GM12878 (cell line): ENCODE measurements around the gene TP73. TPM values are rescaled to one million over a fixed set of nuclear protein-coding genes. Genes with fewer than 3 reads are reported as not detected.

ENCODE experiments used
- ATAC-seq: fragments of 200-7000 bp; cut with Tn5 transposase; 3 replicates; pipeline ENCODE4 v1.9.1; 2020; ENCODE audit warnings: mild to moderate bottlenecking, moderate library complexity
- BruUV-seq: library from RNA; stranded (reverse); fragments of 400-500 nt; replicated peaks from 2 replicates; lab custom pipeline; 2021; lab: Mats Ljungman, UMichigan
- CTCF ChIA-PET: fragments of 300-600 bp; sonication (Branson Sonifier 250); formaldehyde crosslinking; extraction: SDS; loops from one replicate; lab custom pipeline; 2021; ENCODE audit warnings: inconsistent platforms; lab: Yijun Ruan, JAX
- POLR2A ChIA-PET: fragments of 350-600 bp; formaldehyde crosslinking; extraction: SDS; loops from one replicate; lab custom pipeline; 2021; ENCODE audit warnings: inconsistent platforms; lab: Charles Lee
- RAD21 ChIA-PET: fragments of 300-600 bp; sonication (Branson Sonifier 250); formaldehyde crosslinking; loops from one replicate; lab custom pipeline; 2023; ENCODE audit warnings: antibody characterized with exemption; ENCODE audit not compliant: unreplicated experiment; lab: Charles Lee
- SMC1A ChIA-PET: fragments of 300-600 bp; sonication (Branson Sonifier 250); formaldehyde crosslinking; loops from one replicate; lab custom pipeline; 2023; ENCODE audit not compliant: unreplicated experiment, uncharacterized antibody; lab: Charles Lee
- DNase-seq: peaks from one replicate; pipeline ENCODE4 v3.0.0-alpha.2; 2011; ENCODE audit warnings: low read depth, low spot score
- FAIRE-seq: peaks from 3 replicates; lab custom pipeline; 2011; peaks lifted over from hg19 to GRCh38; lab: Jason Lieb, UNC
- H2AFZ ChIP-seq: 2 replicates; pipeline ENCODE4 v1.6.0; 2011; ENCODE audit warnings: low read depth, low read length, control low read depth; ENCODE audit not compliant: control insufficient read depth
- H3K27ac ChIP-seq: 2 replicates; pipeline ENCODE4 v1.5.1; 2011; ENCODE audit warnings: control low read depth; ENCODE audit not compliant: control insufficient read depth, insufficient read depth
- H3K27me3 ChIP-seq, 2 experiments: replicated peaks in 1 of 2; 2 replicates each; pipeline versions ENCODE4 v1.6.0 to v1.6.1; 2011; ENCODE audit warnings: low read length in 1 of 2; ENCODE audit not compliant: control insufficient read depth in 2 of 2, insufficient read depth in 2 of 2
- H3K36me3 ChIP-seq, 2 experiments: 2 replicates each; pipeline ENCODE4 v1.5.1; 2011; ENCODE audit warnings: low read length in 1 of 2; ENCODE audit not compliant: control insufficient read depth in 2 of 2, insufficient read depth in 2 of 2
- H3K4me1 ChIP-seq: 2 replicates; pipeline ENCODE4 v1.6.1; 2011; ENCODE audit warnings: mild to moderate bottlenecking, low read length, moderate library complexity, mixed read lengths; ENCODE audit not compliant: control insufficient read depth, insufficient read depth
- H3K4me2 ChIP-seq: 2 replicates; pipeline ENCODE4 v1.6.0; 2011; ENCODE audit warnings: control low read depth; ENCODE audit not compliant: control insufficient read depth, insufficient read depth
- H3K4me3 ChIP-seq: fragments of 200-600 bp; sonication (generic); 2 replicates; pipeline ENCODE4 v1.5.1; 2016
- H3K79me2 ChIP-seq: 2 replicates; pipeline ENCODE4 v1.6.0; 2011; ENCODE audit warnings: low read length; ENCODE audit not compliant: control insufficient read depth, insufficient read depth
- H3K9ac ChIP-seq: 2 replicates; pipeline ENCODE4 v1.8.0; 2011; ENCODE audit warnings: low read length, control low read depth, mixed read lengths; ENCODE audit not compliant: control insufficient read depth, insufficient read depth
- H3K9me3 ChIP-seq: replicated peaks from 3 replicates; pipeline ENCODE4 v1.5.1; 2011; ENCODE audit warnings: mild to moderate bottlenecking, low read length; ENCODE audit not compliant: control insufficient read depth, insufficient read depth
- H4K20me1 ChIP-seq: 2 replicates; pipeline ENCODE4 v1.6.0; 2011; ENCODE audit not compliant: control insufficient read depth, insufficient read depth
- CBX3 ChIP-seq: fragments of 200-600 bp; sonication (generic); IDR thresholded peaks from 2 replicates; pipeline ENCODE4 v1.6.1; 2016; ENCODE audit warnings: low read depth, borderline replicate concordance
- EGR1 ChIP-seq, 2 experiments: IDR thresholded peaks; 1 replicate in 1 of 2; 2 replicates in 1 of 2; pipeline ENCODE4 v1.6.1; 2011 to 2012; ENCODE audit warnings: low read depth in 2 of 2, low read length in 2 of 2, borderline replicate concordance in 1 of 2, mild to moderate bottlenecking in 1 of 2, moderate library complexity in 1 of 2
- MTA2 ChIP-seq: fragments of 450-650 bp; IDR thresholded peaks from 2 replicates; pipeline ENCODE4 v1.6.1; 2016; ENCODE audit warnings: low read depth, mild to moderate bottlenecking, moderate library complexity
- POLR2AphosphoS5 ChIP-seq: IDR thresholded peaks from 2 replicates; pipeline ENCODE4 v1.6.1; 2011; ENCODE audit warnings: mild to moderate bottlenecking, low read length, inconsistent platforms
- RAD51 ChIP-seq: fragments of 450-650 bp; IDR thresholded peaks from 2 replicates; pipeline ENCODE4 v1.6.1; 2016; ENCODE audit warnings: moderate library complexity, mild to moderate bottlenecking, inconsistent platforms
- RELA ChIP-seq: fragments of 450-650 bp; IDR thresholded peaks from 2 replicates; pipeline ENCODE4 v1.8.0; 2014; ENCODE audit warnings: borderline replicate concordance; ENCODE audit not compliant: partially characterized antibody
- SMAD1 ChIP-seq: fragments of 450-650 bp; IDR thresholded peaks from 2 replicates; pipeline ENCODE4 v1.6.1; 2018; ENCODE audit warnings: mild to moderate bottlenecking, low read depth; ENCODE audit not compliant: partially characterized antibody
- YBX1 ChIP-seq: fragments of 450-650 bp; IDR thresholded peaks from 2 replicates; pipeline ENCODE4 v1.6.1; 2016; ENCODE audit warnings: antibody characterized with exemption
- WGBS: methylation state at CpG from one replicate; pipeline ENCODE4 v1.1.6; 2016; ENCODE audit warnings: low lambda C conversion rate; ENCODE audit not compliant: insufficient replicate concordance, insufficient coverage; ENCODE audit errors: missing lambda C conversion rate; 5-methylcytosine and 5-hydroxymethylcytosine counted together
- in situ Hi-C: fragments of 300-500 bp; cut with MboI; formaldehyde crosslinking; loops from 9 replicates; pipeline ENCODE4 v1.14.3; 2018; ENCODE audit warnings: mixed read lengths
- intact Hi-C: fragments of 100-400 bp; cut with micrococcal nuclease; formaldehyde crosslinking; loops from one replicate; pipeline ENCODE4 v1.14.2; 2022; ENCODE audit not compliant: unreplicated experiment
- polyA plus RNA-seq, 11 experiments: library from polyadenylated mRNA; depleted of rRNA in 4 of 11; unstranded in 6 of 11; stranded (reverse) in 5 of 11; fragments of >200 nt; fragmentation: Nextera tagmentation in 4 of 11; fragmentation: Illumina TruSeq in 1 of 11; extraction: Ambion mirVana in 4 of 11; extraction: Trizol in 1 of 11; gene quantifications; 1 replicate in 1 of 11; 2 replicates in 10 of 11; pipeline versions ENCODE4 v1.2.1 to v1.2.3, GENCODE V29; 2011 to 2016; ENCODE audit warnings: inconsistent platforms in 2 of 11, missing spikeins in 2 of 11, low read depth in 1 of 11
- total RNA-seq, 4 experiments: library from RNA; depleted of rRNA in 3 of 4; stranded (reverse); fragments of >200 nt in 3 of 4; fragmentation: Illumina TruSeq in 1 of 4; extraction: Trizol in 1 of 4; gene quantifications; 2 replicates each; pipeline versions ENCODE4 v1.2.1 to v1.2.3, GENCODE V29; 2013 to 2021
- TF ChIP-seq, protein P1 (sequence below): fragments of 450-650 bp; IDR thresholded peaks from 2 replicates; pipeline ENCODE4 v1.6.1; 2016; ENCODE audit warnings: mild to moderate bottlenecking
- TF ChIP-seq, protein P2 (sequence below): fragments of 450-650 bp; IDR thresholded peaks from 2 replicates; pipeline ENCODE4 v1.6.1; 2017; ENCODE audit warnings: antibody characterized with exemption, mild to moderate bottlenecking, moderate library complexity

The TP73 gene
- total and polyA plus RNA-seq, 10 of the 15 experiments (the other 5 are each of a cell fraction or from before 2014, with no cell fraction given), result 0.08 to 54.2 (median 14.9) TPM

DNA sequence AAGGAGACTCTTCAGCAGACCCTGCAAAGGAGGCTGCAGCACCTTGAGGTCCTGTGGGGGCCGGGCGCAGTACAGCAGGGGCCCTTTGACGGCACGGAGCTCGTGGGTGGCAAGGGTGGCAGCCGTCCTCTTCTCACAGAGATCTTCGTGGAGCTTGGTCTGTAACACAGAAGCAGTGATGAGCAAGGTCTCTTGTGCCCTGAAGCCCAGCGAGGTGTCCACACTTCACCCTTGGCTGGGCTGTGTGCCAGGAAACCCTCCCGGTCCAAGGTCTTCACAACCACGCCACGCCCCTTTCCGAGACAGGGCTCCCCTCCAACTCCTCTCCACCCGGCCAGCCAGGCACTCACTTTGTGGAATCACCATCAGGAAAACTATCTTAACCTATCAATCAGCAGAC lies 132.7 kb downstream of the TP73 start:
- 97% methylated on average over 13 of the region's 13 CpGs for WGBS
- Histone ChIP-seq H3K4me2 (no peak overlapping the region), H3K27ac (no peak overlapping the region), H3K9ac (no peak overlapping the region), H4K20me1 (no peaks in the 10 kb centered on the region), H3K4me1 (peaks cover 14% of the 10 kb centered on the region), H3K79me2 (peaks cover 3% of the 10 kb centered on the region), H3K4me3 (no peak overlapping the region), H3K9me3 (no peaks in the 10 kb centered on the region), H3K27me3 (no peaks in the 10 kb centered on the region), H3K36me3 (peaks cover 21 to 27% of the 10 kb centered on the region in 2 experiments), H2AFZ (no peak overlapping the region)
- in situ Hi-C loops, result no loop called here
- DNase-seq (no peak), ATAC-seq (no peak), FAIRE-seq (peak; percentile 23)
- POLR2A ChIA-PET, result no interaction called here
- intact Hi-C loops, result no loop called here
- RAD21 ChIA-PET, result no interaction called here
- TF ChIP-seq, protein P1, sequence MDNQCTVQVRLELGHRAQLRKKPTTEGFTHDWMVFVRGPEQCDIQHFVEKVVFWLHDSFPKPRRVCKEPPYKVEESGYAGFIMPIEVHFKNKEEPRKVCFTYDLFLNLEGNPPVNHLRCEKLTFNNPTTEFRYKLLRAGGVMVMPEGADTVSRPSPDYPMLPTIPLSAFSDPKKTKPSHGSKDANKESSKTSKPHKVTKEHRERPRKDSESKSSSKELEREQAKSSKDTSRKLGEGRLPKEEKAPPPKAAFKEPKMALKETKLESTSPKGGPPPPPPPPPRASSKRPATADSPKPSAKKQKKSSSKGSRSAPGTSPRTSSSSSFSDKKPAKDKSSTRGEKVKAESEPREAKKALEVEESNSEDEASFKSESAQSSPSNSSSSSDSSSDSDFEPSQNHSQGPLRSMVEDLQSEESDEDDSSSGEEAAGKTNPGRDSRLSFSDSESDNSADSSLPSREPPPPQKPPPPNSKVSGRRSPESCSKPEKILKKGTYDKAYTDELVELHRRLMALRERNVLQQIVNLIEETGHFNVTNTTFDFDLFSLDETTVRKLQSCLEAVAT, result no peak
- TF ChIP-seq POLR2AphosphoS5, result no peak
- TF ChIP-seq, protein P2, sequence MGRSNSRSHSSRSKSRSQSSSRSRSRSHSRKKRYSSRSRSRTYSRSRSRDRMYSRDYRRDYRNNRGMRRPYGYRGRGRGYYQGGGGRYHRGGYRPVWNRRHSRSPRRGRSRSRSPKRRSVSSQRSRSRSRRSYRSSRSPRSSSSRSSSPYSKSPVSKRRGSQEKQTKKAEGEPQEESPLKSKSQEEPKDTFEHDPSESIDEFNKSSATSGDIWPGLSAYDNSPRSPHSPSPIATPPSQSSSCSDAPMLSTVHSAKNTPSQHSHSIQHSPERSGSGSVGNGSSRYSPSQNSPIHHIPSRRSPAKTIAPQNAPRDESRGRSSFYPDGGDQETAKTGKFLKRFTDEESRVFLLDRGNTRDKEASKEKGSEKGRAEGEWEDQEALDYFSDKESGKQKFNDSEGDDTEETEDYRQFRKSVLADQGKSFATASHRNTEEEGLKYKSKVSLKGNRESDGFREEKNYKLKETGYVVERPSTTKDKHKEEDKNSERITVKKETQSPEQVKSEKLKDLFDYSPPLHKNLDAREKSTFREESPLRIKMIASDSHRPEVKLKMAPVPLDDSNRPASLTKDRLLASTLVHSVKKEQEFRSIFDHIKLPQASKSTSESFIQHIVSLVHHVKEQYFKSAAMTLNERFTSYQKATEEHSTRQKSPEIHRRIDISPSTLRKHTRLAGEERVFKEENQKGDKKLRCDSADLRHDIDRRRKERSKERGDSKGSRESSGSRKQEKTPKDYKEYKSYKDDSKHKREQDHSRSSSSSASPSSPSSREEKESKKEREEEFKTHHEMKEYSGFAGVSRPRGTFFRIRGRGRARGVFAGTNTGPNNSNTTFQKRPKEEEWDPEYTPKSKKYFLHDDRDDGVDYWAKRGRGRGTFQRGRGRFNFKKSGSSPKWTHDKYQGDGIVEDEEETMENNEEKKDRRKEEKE, result no peak
- TF ChIP-seq CBX3, result no peak
- TF ChIP-seq MTA2, result no peak
- no peak for TF ChIP-seq YBX1
- TF ChIP-seq RAD51, result no peak
- no peak for TF ChIP-seq SMAD1
- TF ChIP-seq RELA, result no peak
- TF ChIP-seq EGR1 (IDR thresholded peaks at IDR 0.05; ENCODE audit: borderline replicate concordance in 1 of 2, low read depth in 2 of 2, low read length in 2 of 2), result no peak
- SMC1A ChIA-PET, result interaction anchor here (0.7 kb wide), 1 partner anchor 74 kb away, joined by 3 read pairs; no protein-coding TSS in a partner anchor
- CTCF ChIA-PET, result interaction anchor here (2.7 kb wide), 1 partner anchor 9 kb away, joined by 6 read pairs; no protein-coding TSS in a partner anchor
- BruUV-seq, result TSS peak; percentile 14
